GM12891 (cell line): ENCODE data around the gene LARP4B. TPM values are rescaled to one million over a fixed set of nuclear protein-coding genes. Genes with fewer than 3 reads are reported as not detected.

ENCODE experiments used
- DNase-seq: peaks from one replicate; pipeline ENCODE4 v3.0.0; 2011; ENCODE audit warnings: low spot score; ENCODE audit not compliant: insufficient read length
- FAIRE-seq: peaks from 2 replicates; lab custom pipeline; 2011; peaks lifted over from hg19 to GRCh38; lab: Jason Lieb, UNC
- PAX5 ChIP-seq: IDR thresholded peaks from 2 replicates; pipeline ENCODE4 v1.6.1; 2011; ENCODE audit warnings: low read length, moderate library complexity, mild to moderate bottlenecking; ENCODE audit not compliant: insufficient read depth, severe bottlenecking
- POLR2A ChIP-seq: IDR thresholded peaks from 2 replicates; pipeline ENCODE4 v1.6.1; 2011; ENCODE audit warnings: low read depth, low read length, control low read depth
- POLR2AphosphoS5 ChIP-seq: IDR thresholded peaks from 2 replicates; pipeline ENCODE4 v1.6.1; 2011; ENCODE audit warnings: low read depth, low read length, control low read depth
- POU2F2 ChIP-seq: IDR thresholded peaks from 2 replicates; pipeline ENCODE4 v1.6.1; 2011; ENCODE audit warnings: low read depth, mild to moderate bottlenecking, control low read depth, low read length, moderate library complexity
- SPI1 ChIP-seq: IDR thresholded peaks from 2 replicates; pipeline ENCODE4 v1.6.1; 2011; ENCODE audit warnings: low read depth, low read length, control low read depth
- TAF1 ChIP-seq: IDR thresholded peaks from 2 replicates; pipeline ENCODE4 v1.6.1; 2011; ENCODE audit warnings: low read depth, low read length, control low read depth
- polyA plus RNA-seq: library from polyadenylated mRNA; unstranded; fragments of >200 nt; gene quantifications from one replicate; pipeline ENCODE4 v1.2.1, GENCODE V29; 2012; ENCODE audit warnings: low read depth, missing spikeins, inconsistent platforms; ENCODE audit not compliant: missing spikeins

Gene LARP4B
- 20.1 TPM for polyA plus RNA-seq

GRCh38 chr10:931326-932318, at the start of gene LARP4B:
Gene LARP4B, minus strand, starts transcription at chr10:931705. Its CDS starts 45,984 bp downstream, at chr10:885721.
- peak; percentile 97 for FAIRE-seq
- DNase-seq: peak; percentile 92
- TF ChIP-seq SPI1 (peak; percentile 35; the same call in 1 of the 2 replicates), POLR2A (peak; percentile 48; the same call in 1 of the 2 replicates), TAF1 (peak; percentile 71; the same call in 1 of the 2 replicates), PAX5 (peak; percentile 9), POU2F2 (no peak), POLR2AphosphoS5 (peak; percentile 54; the same call in 1 of the 2 replicates)

DNA sequence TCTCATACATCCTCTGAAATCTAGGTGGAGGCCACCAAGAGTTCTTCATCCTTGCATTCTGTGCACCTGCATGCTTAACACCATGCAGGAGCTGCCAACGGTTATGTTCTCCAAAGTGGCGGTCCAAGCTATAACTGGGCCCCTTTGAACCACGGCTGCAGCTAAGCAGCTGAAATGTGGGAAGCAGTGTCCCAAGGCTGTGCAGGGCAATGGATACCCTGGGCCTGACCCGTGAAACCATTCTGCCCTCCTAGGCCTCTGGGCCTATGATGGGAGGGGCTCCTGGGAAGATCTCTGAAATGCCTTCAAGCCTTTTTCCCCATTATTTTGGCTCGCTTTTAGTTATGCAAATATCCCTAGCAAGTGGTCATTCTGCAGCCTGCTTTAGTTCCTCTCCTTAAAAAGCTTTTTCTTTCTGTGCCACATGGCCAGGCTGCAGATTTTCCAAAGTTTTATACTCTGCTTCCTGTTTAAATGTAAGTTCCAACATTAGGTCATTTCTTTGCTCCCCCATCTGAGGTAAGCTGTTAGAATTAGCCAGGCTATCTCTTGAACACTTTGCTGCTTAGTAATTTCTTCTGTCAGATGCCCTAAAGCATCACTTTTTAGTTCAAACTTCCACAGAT, 49.1 kb upstream of the LARP4B start:
- DNase-seq (no peak), FAIRE-seq (no peak)
- TF ChIP-seq PAX5 (no peak), POLR2A (no peak), POLR2AphosphoS5 (no peak), TAF1 (no peak), POU2F2 (no peak), SPI1 (no peak)

DNA sequence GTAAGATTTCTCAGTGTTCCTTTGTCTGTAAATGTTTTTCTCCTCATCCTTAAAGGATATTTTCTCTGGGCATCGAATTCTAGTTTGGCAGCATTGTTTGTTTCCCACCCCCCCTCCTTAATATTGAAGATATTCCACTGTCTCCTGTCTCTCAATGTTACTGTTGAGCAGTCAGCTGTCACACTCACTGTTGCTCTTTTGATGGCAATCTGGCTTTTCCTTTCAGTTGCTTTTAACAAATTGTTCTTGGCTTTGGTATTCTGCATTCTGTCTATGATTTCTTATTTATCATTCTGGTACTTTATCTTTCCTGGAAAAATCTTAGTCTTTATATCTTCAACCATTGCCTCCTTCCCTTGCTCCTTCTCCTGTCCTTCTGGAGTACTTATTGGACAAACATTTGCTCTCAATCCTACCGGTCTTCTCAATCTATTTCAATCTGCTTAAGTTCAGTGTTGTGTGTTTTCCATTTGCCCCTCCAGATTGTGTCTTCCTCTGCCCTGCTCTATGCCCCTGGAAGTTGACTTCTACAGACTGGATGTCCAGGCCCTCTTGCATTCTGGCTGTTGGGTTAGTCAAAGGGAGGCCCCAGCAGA, 47.4 kb upstream of the LARP4B start:
- no peak for FAIRE-seq
- no peak for TF ChIP-seq TAF1
- no peak for TF ChIP-seq POLR2A
- no peak for TF ChIP-seq SPI1
- no peak for TF ChIP-seq PAX5
- TF ChIP-seq POU2F2: no peak
- no peak for TF ChIP-seq POLR2AphosphoS5
- no peak for DNase-seq

- peak; percentile 13 for FAIRE-seq
Measured at GRCh38 chr10:976316-976715, 44.8 kb upstream of the LARP4B start.

GRCh38 chr10:974785-975074, 43.2 kb upstream of the LARP4B start:
- FAIRE-seq (no peak), DNase-seq (no peak)
- TF ChIP-seq TAF1 (no peak), PAX5 (no peak), POU2F2 (no peak), SPI1 (no peak), POLR2A (no peak), POLR2AphosphoS5 (no peak)

More at GRCh38 chr10:976316-976715, 44.8 kb upstream of the LARP4B start:
- TF ChIP-seq SPI1: no peak
- TF ChIP-seq POLR2A: no peak
- no peak for TF ChIP-seq TAF1
- DNase-seq: no peak

GRCh38 chr10:974038-974784, 42.7 kb upstream of the LARP4B start:
- FAIRE-seq (no peak), DNase-seq (no peak)
- no peak for TF ChIP-seq PAX5
- TF ChIP-seq POLR2AphosphoS5: no peak
- no peak for TF ChIP-seq SPI1
- TF ChIP-seq POLR2A: no peak
- TF ChIP-seq TAF1: no peak
- TF ChIP-seq POU2F2: no peak

DNA sequence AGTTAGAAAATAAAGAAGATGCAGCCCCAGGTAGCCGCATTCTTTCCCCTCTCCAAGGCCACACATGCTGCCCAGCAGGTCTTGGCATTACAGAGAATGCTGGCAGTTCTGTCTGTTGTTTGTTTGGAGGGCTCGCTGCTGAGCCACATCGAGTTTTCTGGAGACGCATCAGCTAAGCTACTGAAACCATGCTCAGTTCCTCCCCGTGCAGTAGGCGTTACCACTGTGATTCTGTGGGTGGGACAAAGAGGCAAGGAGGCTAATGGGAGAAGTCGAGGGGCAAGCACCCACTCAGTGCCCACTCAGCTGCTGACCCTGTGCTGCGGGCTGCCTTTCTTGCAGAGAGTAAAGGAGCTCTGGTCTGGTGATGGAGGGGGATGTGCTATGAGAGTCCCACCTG, 41.3 kb upstream of the LARP4B start:
- DNase-seq (no peak), FAIRE-seq (no peak)
- peak; percentile 73 for TF ChIP-seq SPI1
- no peak for TF ChIP-seq POU2F2
- TF ChIP-seq TAF1: no peak

GRCh38 chr10:971613-972012, 40.1 kb upstream of the LARP4B start:
- FAIRE-seq: no peak
- no peak for TF ChIP-seq PAX5

GRCh38 chr10:971150-971542, 39.6 kb upstream of the LARP4B start:
- FAIRE-seq (no peak), DNase-seq (no peak)
- TF ChIP-seq SPI1 (no peak), POLR2AphosphoS5 (no peak), POU2F2 (no peak), TAF1 (no peak), POLR2A (no peak), PAX5 (no peak)

More at GRCh38 chr10:971613-972012, 40.1 kb upstream of the LARP4B start:
- DNase-seq: no peak
